HCT116 (cell line): Measurements from ENCODE around the gene EEF2KMT. TPM values are rescaled to one million over a fixed set of nuclear protein-coding genes. Genes with fewer than 3 reads are reported as not detected.

Experiments
- ELF1 ChIP-seq: IDR thresholded peaks from 2 replicates; pipeline ENCODE4 v1.6.1; 2012; ENCODE audit warnings: low read depth, borderline replicate concordance
- EZH2 ChIP-seq: fragments of 200-600 bp; sonication (generic); IDR thresholded peaks from 2 replicates; pipeline ENCODE4 v1.6.1; 2017; ENCODE audit warnings: antibody characterized with exemption, mixed run types
- EZH2phosphoT487 ChIP-seq: fragments of 200-600 bp; IDR thresholded peaks from 2 replicates; pipeline ENCODE4 v1.6.1; 2018; ENCODE audit warnings: antibody characterized with exemption, borderline replicate concordance
- POLR2A ChIP-seq: IDR thresholded peaks from 2 replicates; pipeline ENCODE4 v1.7.0; 2011; ENCODE audit warnings: borderline replicate concordance; ENCODE audit not compliant: insufficient read depth, insufficient read length; ENCODE audit errors: extremely low read depth
- POLR2AphosphoS5 ChIP-seq: IDR thresholded peaks from 2 replicates; pipeline ENCODE4 v1.6.1; 2011; ENCODE audit warnings: mild to moderate bottlenecking, low read depth, low read length, moderate library complexity
- RAD21 ChIP-seq: IDR thresholded peaks from 2 replicates; pipeline ENCODE4 v1.6.1; 2012; ENCODE audit warnings: low read depth, mild to moderate bottlenecking
- REST ChIP-seq: IDR thresholded peaks from 2 replicates; pipeline ENCODE4 v1.6.1; 2012; ENCODE audit warnings: low read depth
- SRF ChIP-seq: IDR thresholded peaks from 2 replicates; pipeline ENCODE4 v1.6.1; 2012; ENCODE audit warnings: low read depth
- ZBTB33 ChIP-seq: IDR thresholded peaks from 2 replicates; pipeline ENCODE4 v1.6.1; 2011; ENCODE audit warnings: mild to moderate bottlenecking, low read length, moderate library complexity; ENCODE audit not compliant: insufficient replicate concordance; ENCODE audit errors: extremely low read depth
- ZFX ChIP-seq: fragments of 450-650 bp; IDR thresholded peaks from 2 replicates; pipeline ENCODE4 v1.6.1; 2017
- total RNA-seq: library from RNA; stranded (reverse); gene quantifications from one replicate; pipeline ENCODE4 v1.2.1, GENCODE V29; 2021; ENCODE audit not compliant: unreplicated experiment
- TF ChIP-seq, protein P1 (sequence below), 3 experiments: fragments of 200-600 bp in 1 of 3; sonication (generic) in 1 of 3; IDR thresholded peaks in 2 of 3; conservative IDR thresholded peaks in 1 of 3; 2 replicates each; pipeline ENCODE4 v1.5.1; 2012 to 2017; ENCODE audit warnings: low read depth in 2 of 3, low read length in 2 of 3, antibody characterized with exemption in 1 of 3, borderline replicate concordance in 1 of 3, control low read depth in 1 of 3, mild to moderate bottlenecking in 1 of 3, mixed read lengths in 1 of 3, mixed run types in 1 of 3, moderate library complexity in 1 of 3; ENCODE audit not compliant: insufficient read depth in 1 of 3

Gene EEF2KMT
- total RNA-seq, 1 experiment from 2014 or later, result 25.6 TPM

DNA sequence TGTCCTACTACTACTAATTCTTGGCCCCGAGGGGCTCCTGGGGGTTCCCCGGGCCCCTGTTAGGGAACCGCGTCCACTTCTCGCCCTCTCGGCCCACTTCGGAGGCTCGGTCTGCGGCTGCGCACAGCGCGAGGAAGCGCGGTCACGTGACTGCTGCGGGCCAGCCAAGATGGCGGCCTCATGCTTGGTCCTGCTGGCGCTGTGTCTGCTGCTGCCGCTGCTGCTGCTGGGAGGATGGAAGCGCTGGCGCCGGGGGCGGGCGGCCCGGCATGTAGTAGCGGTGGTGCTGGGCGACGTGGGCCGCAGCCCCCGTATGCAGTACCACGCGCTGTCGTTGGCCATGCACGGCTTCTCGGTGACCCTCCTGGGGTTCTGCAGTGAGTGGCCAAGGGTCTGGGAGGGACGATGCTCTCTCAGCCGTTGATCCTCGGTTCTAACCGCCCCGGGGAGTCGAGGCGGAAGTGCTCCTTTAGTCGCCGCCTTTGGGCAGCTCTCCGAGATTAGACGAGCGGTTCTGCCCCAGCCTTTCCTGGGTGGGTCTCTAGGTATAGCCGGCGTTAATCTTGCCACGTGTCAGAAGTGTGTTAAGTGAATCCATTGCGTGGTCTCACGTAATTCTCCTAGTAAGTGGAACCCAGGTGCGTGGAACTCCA, 25.8 kb downstream of the EEF2KMT start, which contains the start of gene ALG1 (continued):
- TF ChIP-seq, protein P1, sequence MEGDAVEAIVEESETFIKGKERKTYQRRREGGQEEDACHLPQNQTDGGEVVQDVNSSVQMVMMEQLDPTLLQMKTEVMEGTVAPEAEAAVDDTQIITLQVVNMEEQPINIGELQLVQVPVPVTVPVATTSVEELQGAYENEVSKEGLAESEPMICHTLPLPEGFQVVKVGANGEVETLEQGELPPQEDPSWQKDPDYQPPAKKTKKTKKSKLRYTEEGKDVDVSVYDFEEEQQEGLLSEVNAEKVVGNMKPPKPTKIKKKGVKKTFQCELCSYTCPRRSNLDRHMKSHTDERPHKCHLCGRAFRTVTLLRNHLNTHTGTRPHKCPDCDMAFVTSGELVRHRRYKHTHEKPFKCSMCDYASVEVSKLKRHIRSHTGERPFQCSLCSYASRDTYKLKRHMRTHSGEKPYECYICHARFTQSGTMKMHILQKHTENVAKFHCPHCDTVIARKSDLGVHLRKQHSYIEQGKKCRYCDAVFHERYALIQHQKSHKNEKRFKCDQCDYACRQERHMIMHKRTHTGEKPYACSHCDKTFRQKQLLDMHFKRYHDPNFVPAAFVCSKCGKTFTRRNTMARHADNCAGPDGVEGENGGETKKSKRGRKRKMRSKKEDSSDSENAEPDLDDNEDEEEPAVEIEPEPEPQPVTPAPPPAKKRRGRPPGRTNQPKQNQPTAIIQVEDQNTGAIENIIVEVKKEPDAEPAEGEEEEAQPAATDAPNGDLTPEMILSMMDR (IDR thresholded peaks at IDR 0.05 in 2 of 3, conservative IDR thresholded peaks at IDR 0.05 in 1 of 3; ENCODE audit: borderline replicate concordance in 1 of 3, insufficient read depth in 1 of 3, low read depth in 2 of 3, low read length in 2 of 3), result no peak
- no peak for TF ChIP-seq ELF1
- TF ChIP-seq EZH2, result no peak
- TF ChIP-seq POLR2A, result peak; percentile 84
- TF ChIP-seq EZH2phosphoT487, result no peak
- 0 out of 2 replicates have a peak, but pooled peaks have one; percentile 20 for TF ChIP-seq ZFX
- TF ChIP-seq ZBTB33, result no peak
- TF ChIP-seq POLR2AphosphoS5, result peak; percentile 91
- TF ChIP-seq REST, result no peak
- no peak for TF ChIP-seq SRF
- no peak for TF ChIP-seq RAD21
